Testis (tissue), 3 donors: ENCODE measurements around the gene NIPBL. TPM values are rescaled to one million over a fixed set of nuclear protein-coding genes. Genes with fewer than 3 reads are reported as not detected.

ENCODE experiments used
- DNase-seq: peaks from one replicate; pipeline ENCODE4 v3.0.0-alpha.2; 2019
- H3K27ac ChIP-seq, 2 donors: fragments of 200-600 bp; sonication (generic); one replicate each; pipeline ENCODE4 v1.5.1; 2019
- H3K27me3 ChIP-seq: fragments of 200-600 bp; sonication (generic); one replicate; pipeline ENCODE4 v1.5.1; 2019
- H3K36me3 ChIP-seq: fragments of 200-600 bp; sonication (generic); one replicate; pipeline ENCODE4 v1.5.1; 2017; ENCODE audit warnings: low read depth; ENCODE audit errors: missing control alignments
- H3K4me1 ChIP-seq: fragments of 200-600 bp; sonication (generic); one replicate; pipeline ENCODE4 v1.5.1; 2019
- H3K4me3 ChIP-seq, 2 donors: fragments of 200-600 bp; sonication (generic); one replicate each; pipeline ENCODE4 v1.5.1; 2017 to 2019
- H3K9me3 ChIP-seq: fragments of 200-600 bp; sonication (generic); one replicate; pipeline ENCODE4 v1.5.1; 2017
- POLR2A ChIP-seq: fragments of 450-650 bp; IDR thresholded peaks from one replicate; pipeline ENCODE4 v1.6.1; 2017; ENCODE audit warnings: antibody characterized with exemption, mild to moderate bottlenecking, moderate library complexity
- WGBS, 2 donors: methylation state at CpG; one replicate each; pipeline ENCODE4 v1.1.5; 2018; 5-methylcytosine and 5-hydroxymethylcytosine counted together
- intact Hi-C: fragments of 100-400 bp; cut with DNase I; formaldehyde crosslinking; loops from one replicate; pipeline ENCODE4 v1.15.1; 2023; ENCODE audit warnings: low total_unique reads
- polyA plus RNA-seq: library from polyadenylated mRNA; stranded (reverse); fragments of 350-450 nt; fragmentation: Illumina TruSeq; extraction: RNeasy Lipid Tissue Mini Kit (QIAGEN cat#74804); gene quantifications from one replicate; pipeline ENCODE4 v1.2.3, GENCODE V29; 2014; ENCODE audit warnings: low read depth, low replicate concordance; ENCODE audit not compliant: insufficient read depth
- total RNA-seq, 2 donors: library from RNA; depleted of rRNA; stranded (reverse); fragments of >200 nt; gene quantifications; one replicate each; pipeline ENCODE4 v1.2.3, GENCODE V29; 2016
- TF ChIP-seq, protein P1 (sequence below), 3 experiments: fragments of 450-650 bp in 2 of 3; fragments of 200-600 bp in 1 of 3; sonication (generic) in 1 of 3; IDR thresholded peaks; one replicate each; pipeline ENCODE4 v1.5.1; 2016 to 2019; ENCODE audit warnings: antibody characterized with exemption in 3 of 3, mild to moderate bottlenecking in 2 of 3, moderate library complexity in 1 of 3

Gene NIPBL
- total and polyA plus RNA-seq, 3 donors from 2014 or later: 13.8 to 80.2 (median 76.6) TPM

DNA sequence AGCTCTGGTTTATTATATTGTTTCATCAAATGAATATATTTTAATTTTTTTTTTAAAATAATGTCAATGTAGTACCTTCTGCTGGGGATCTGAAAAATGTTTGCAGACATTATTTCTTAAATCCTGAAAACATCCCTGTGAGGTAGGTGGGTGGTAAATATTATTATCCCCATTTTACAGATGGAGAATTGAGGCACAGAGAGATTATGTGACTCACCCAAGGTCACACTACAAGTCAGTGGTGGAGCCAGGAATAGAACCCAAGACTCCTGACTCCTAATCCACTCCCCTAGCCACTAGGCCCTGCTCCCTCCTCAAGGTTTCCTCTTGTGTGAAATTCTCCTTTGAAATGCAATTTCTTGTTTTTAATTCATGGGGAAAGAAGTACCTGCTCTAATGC, 171.4 kb downstream of the NIPBL start:
- intact Hi-C loops: no loop called here
- TF ChIP-seq, protein P1, sequence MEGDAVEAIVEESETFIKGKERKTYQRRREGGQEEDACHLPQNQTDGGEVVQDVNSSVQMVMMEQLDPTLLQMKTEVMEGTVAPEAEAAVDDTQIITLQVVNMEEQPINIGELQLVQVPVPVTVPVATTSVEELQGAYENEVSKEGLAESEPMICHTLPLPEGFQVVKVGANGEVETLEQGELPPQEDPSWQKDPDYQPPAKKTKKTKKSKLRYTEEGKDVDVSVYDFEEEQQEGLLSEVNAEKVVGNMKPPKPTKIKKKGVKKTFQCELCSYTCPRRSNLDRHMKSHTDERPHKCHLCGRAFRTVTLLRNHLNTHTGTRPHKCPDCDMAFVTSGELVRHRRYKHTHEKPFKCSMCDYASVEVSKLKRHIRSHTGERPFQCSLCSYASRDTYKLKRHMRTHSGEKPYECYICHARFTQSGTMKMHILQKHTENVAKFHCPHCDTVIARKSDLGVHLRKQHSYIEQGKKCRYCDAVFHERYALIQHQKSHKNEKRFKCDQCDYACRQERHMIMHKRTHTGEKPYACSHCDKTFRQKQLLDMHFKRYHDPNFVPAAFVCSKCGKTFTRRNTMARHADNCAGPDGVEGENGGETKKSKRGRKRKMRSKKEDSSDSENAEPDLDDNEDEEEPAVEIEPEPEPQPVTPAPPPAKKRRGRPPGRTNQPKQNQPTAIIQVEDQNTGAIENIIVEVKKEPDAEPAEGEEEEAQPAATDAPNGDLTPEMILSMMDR (IDR thresholded peaks at IDR 0.05): no peak
- TF ChIP-seq POLR2A: no peak
- H3K27ac ChIP-seq: no peak overlapping the region

DNA sequence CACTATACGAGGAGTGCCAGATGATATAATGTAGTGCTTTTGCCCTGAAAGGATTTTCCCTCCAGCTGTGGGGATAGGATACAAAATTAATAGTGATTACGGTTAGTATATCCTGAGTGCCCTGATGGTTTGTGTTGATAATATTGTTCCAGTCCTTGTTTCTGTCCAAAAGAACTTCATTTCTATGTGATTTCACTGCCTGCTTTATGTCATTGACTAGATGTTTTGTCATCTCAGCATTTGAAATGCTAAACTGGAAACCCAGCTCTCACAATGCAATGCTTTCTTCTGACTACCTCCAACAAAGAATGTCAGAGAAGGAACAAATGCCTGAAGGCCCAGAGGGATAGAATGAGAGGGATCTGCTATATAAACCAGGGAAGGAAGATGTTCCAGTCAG, 177.8 kb downstream of the NIPBL start:
- 79 to 81% methylated on average over 2 of the region's 2 CpGs for WGBS, 2 donors
- no peak overlapping the region for H3K4me3 ChIP-seq
- H3K27ac ChIP-seq: no peak overlapping the region
- TF ChIP-seq POLR2A: no peak
- TF ChIP-seq, protein P1 (IDR thresholded peaks at IDR 0.05): no peak
- H3K9me3 ChIP-seq: no peaks in the 10 kb centered on the region
- no peaks in the 10 kb centered on the region for H3K4me1 ChIP-seq
- intact Hi-C loops: no loop called here
- no peak for DNase-seq
- no peaks in the 10 kb centered on the region for H3K27me3 ChIP-seq
- H3K36me3 ChIP-seq: no peaks in the 10 kb centered on the region

More for the DNA sequence above, 171.4 kb downstream of the NIPBL start:
- H3K4me1 ChIP-seq: no peaks in the 10 kb centered on the region
- no peak for DNase-seq
- H3K9me3 ChIP-seq: no peaks in the 10 kb centered on the region
- no peak overlapping the region for H3K4me3 ChIP-seq
- no peaks in the 10 kb centered on the region for H3K27me3 ChIP-seq
- H3K36me3 ChIP-seq: no peaks in the 10 kb centered on the region

DNA sequence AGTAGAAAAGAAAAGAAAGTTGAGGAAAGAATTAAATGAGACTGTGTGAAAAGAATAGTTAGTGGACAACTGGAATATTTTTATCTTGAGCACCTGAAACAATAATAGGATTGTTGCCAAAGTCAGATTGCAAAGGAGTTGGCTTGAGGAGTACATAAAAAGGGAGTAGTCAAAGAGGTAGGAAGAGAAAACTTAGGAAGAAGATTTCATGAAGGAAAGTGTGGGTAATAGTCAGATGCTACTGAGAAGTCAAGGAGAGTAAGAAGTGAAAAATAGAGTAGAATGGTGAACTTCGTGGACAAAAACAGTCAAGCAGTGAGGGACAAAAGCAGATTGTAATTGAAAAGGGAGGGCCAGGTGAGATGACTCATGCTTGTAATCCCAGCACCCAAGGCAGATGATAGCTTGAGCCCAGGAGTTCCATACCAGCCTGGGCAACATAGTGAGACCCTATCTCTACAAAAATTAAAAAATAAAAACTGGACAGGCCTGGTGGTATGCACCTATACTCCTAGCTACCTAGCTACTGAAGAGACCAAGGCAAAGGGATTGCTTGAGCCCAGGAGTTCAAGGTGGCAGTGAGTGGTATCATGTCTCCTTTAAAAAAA, 178.9 kb downstream of the NIPBL start:
- H3K9me3 ChIP-seq: no peaks in the 10 kb centered on the region
- no peak for TF ChIP-seq POLR2A
- TF ChIP-seq, protein P1 (IDR thresholded peaks at IDR 0.05): no peak
- H3K27ac ChIP-seq: no peak overlapping the region
- no peaks in the 10 kb centered on the region for H3K36me3 ChIP-seq
- 92% methylated on average over 1 of the region's 1 CpG for WGBS, 2 donors
- intact Hi-C loops: no loop called here
- H3K27me3 ChIP-seq: no peaks in the 10 kb centered on the region
- no peaks in the 10 kb centered on the region for H3K4me1 ChIP-seq
- no peak overlapping the region for H3K4me3 ChIP-seq
- DNase-seq: no peak

DNA sequence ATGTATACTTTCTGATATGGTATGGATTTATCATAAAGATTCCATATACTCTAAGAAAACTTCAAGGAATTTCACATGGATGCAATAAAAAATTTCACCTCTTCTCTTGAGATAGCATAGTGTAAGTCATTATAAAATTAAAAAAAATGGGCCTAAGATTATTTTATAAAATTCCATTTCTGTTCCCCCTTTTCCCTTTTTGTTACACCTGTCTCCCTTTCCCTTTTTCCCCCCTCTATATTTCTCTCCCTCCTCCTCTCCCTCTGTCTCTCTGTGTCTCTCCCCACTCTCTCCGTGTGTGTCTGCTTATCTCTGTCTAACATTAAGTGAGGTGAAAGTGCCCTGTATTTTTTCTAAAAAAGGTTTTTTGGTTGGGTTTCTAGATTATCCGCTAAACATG, 180.2 kb downstream of the NIPBL start:
- H3K27me3 ChIP-seq: no peaks in the 10 kb centered on the region
- WGBS, 2 donors: 88 to 93% methylated on average over 2 of the region's 2 CpGs
- no peak overlapping the region for H3K4me3 ChIP-seq
- no peaks in the 10 kb centered on the region for H3K36me3 ChIP-seq
- H3K9me3 ChIP-seq: no peaks in the 10 kb centered on the region
- H3K27ac ChIP-seq: no peak overlapping the region
- no peak for DNase-seq
- intact Hi-C loops: no loop called here
- H3K4me1 ChIP-seq: no peaks in the 10 kb centered on the region
- TF ChIP-seq, protein P1 (IDR thresholded peaks at IDR 0.05): no peak
- TF ChIP-seq POLR2A: no peak

DNA sequence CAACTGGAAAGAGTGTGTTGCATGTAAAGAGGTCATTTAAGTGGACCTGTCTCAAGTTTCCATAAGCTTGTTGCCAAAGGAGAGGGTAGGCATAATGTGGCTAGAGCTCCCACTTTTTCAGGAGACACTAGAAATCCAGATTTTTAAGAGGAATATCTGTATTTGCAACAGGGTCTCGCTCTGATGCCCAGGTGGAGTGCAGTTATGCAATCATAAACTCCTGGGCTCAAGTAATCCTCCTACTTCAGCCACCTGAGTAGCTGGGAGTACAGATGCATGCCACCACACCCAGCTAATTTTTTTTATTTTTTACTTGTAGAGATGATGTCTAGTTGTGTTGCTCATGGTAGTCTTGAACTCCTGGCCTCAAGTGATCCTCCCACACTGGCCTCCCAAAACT, 183.5 kb downstream of the NIPBL start:
- H3K4me3 ChIP-seq: no peak overlapping the region
- no peak for TF ChIP-seq POLR2A
- TF ChIP-seq, protein P1 (IDR thresholded peaks at IDR 0.05): no peak
- no peaks in the 10 kb centered on the region for H3K9me3 ChIP-seq
- H3K36me3 ChIP-seq: no peaks in the 10 kb centered on the region
- H3K27me3 ChIP-seq: no peaks in the 10 kb centered on the region
- no peaks in the 10 kb centered on the region for H3K4me1 ChIP-seq
- H3K27ac ChIP-seq: no peak overlapping the region
- DNase-seq: no peak
- 90 to 96% methylated on average over 1 of the region's 1 CpG for WGBS, 2 donors
- intact Hi-C loops: no loop called here
